MM.1S (cell line): ENCODE measurements around the gene NCLN.

ENCODE experiments used
- DNase-seq: peaks from one replicate; pipeline ENCODE4 v3.0.0-alpha.2; 2015
- H2AFZ ChIP-seq: fragments of 300-600 bp; sonication (generic); 2 replicates; pipeline ENCODE4 v1.6.0; 2016; ENCODE audit warnings: antibody characterized with exemption, low read length
- H3F3A ChIP-seq: fragments of 300-600 bp; sonication (generic); 2 replicates; pipeline ENCODE4 v1.6.1; 2016; ENCODE audit warnings: mild to moderate bottlenecking, antibody characterized with exemption, low read length, moderate library complexity, mixed read lengths; ENCODE audit not compliant: insufficient read depth
- H3K27ac ChIP-seq: fragments of 300-600 bp; sonication (generic); 2 replicates; pipeline ENCODE4 v1.5.1; 2016; ENCODE audit warnings: mild to moderate bottlenecking, low read length
- H3K27me3 ChIP-seq: fragments of 300-600 bp; sonication (generic); replicated peaks from 2 replicates; pipeline ENCODE4 v1.6.0; 2016; ENCODE audit warnings: low read length; ENCODE audit not compliant: insufficient read depth
- H3K36me3 ChIP-seq: fragments of 300-600 bp; sonication (generic); replicated peaks from 2 replicates; pipeline ENCODE4 v1.6.1; 2016; ENCODE audit warnings: mild to moderate bottlenecking, low read length, mixed read lengths; ENCODE audit not compliant: insufficient read depth
- H3K4me1 ChIP-seq: fragments of 300-600 bp; sonication (generic); 2 replicates; pipeline ENCODE4 v1.6.1; 2016; ENCODE audit warnings: low read length, mixed read lengths
- H3K4me2 ChIP-seq: fragments of 300-600 bp; sonication (generic); 2 replicates; pipeline ENCODE4 v1.6.0; 2016; ENCODE audit warnings: low read depth, low read length
- H3K4me3 ChIP-seq: fragments of 300-600 bp; sonication (generic); 2 replicates; pipeline ENCODE4 v1.5.1; 2016; ENCODE audit warnings: low read length, mixed read lengths
- H3K79me2 ChIP-seq: fragments of 300-600 bp; sonication (generic); 2 replicates; pipeline ENCODE4 v1.6.1; 2016; ENCODE audit warnings: mixed run types, low read length, mixed read lengths
- H3K9ac ChIP-seq: fragments of 300-600 bp; sonication (generic); 2 replicates; pipeline ENCODE4 v1.6.1; 2016; ENCODE audit warnings: low read length, mixed read lengths
- H3K9me2 ChIP-seq: fragments of 300-600 bp; sonication (generic); replicated peaks from 2 replicates; pipeline ENCODE4 v1.6.1; 2016; ENCODE audit warnings: mild to moderate bottlenecking, low read length, mixed read lengths; ENCODE audit not compliant: insufficient read depth
- H3K9me3 ChIP-seq: fragments of 300-600 bp; sonication (generic); replicated peaks from 2 replicates; pipeline ENCODE4 v1.6.1; 2016; ENCODE audit warnings: mild to moderate bottlenecking, low read length, mixed read lengths; ENCODE audit not compliant: insufficient read depth
- H4K20me1 ChIP-seq: fragments of 300-600 bp; sonication (generic); 2 replicates; pipeline ENCODE4 v1.6.1; 2016; ENCODE audit warnings: mild to moderate bottlenecking, low read length, moderate library complexity, mixed read lengths; ENCODE audit not compliant: insufficient read depth
- EZH2 ChIP-seq: fragments of 300-600 bp; sonication (generic); optimal IDR thresholded peaks from 2 replicates; pipeline ENCODE3; 2017; ENCODE audit warnings: low read depth, mild to moderate bottlenecking, antibody characterized with exemption, low read length, mixed read lengths
- EZH2phosphoT487 ChIP-seq: fragments of 300-600 bp; sonication (generic); IDR thresholded peaks from 2 replicates; pipeline ENCODE4 v1.6.1; 2018; ENCODE audit warnings: antibody characterized with exemption, low read length
- TF ChIP-seq, protein P1 (sequence below): fragments of 300-600 bp; sonication (generic); IDR thresholded peaks from 2 replicates; pipeline ENCODE4 v1.5.1; 2016; ENCODE audit warnings: antibody characterized with exemption, low read length, mixed read lengths

Gene NCLN

DNA sequence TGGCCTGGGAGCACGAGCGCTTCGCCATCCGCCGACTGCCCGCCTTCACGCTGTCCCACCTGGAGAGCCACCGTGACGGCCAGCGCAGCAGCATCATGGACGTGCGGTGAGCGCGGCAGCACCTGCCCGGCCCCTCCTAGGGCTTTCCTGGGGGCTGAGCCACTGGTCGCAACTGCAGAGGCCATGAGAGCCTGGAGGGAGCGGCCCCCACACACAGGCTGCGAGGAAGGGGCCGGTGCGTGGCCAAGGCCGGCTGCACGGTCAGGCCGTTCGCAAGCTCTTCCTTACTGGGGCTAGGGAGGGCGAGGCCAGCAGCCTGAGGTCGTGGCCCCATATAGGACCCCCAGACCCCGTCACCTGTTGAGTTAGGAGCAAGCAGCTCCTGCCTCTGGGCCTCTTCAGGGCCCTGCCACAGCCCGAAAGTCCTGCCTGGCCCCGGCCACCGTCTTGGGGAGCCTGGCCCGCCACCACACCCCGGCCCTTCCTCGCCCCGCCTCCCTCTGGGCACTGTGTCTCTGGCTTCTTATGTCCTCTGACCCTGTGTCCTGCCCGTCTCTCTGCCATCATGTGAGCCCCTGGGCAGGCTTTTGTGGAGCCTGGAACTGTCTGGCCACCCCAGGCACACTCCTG is 19.0 kb downstream of the NCLN start:
- H3K4me1 ChIP-seq: no peaks in the 10 kb centered on the region
- H3K9me3 ChIP-seq: no peaks in the 10 kb centered on the region
- no peaks in the 10 kb centered on the region for H3K79me2 ChIP-seq
- H4K20me1 ChIP-seq: no peaks in the 10 kb centered on the region
- H3K27me3 ChIP-seq: no peaks in the 10 kb centered on the region
- H2AFZ ChIP-seq: no peak overlapping the region
- H3K4me3 ChIP-seq: no peak overlapping the region
- no peaks in the 10 kb centered on the region for H3K9me2 ChIP-seq
- H3F3A ChIP-seq: no peaks in the 10 kb centered on the region
- no peak overlapping the region for H3K9ac ChIP-seq
- TF ChIP-seq EZH2phosphoT487 (no peak), EZH2 (no peak)
- TF ChIP-seq, protein P1, sequence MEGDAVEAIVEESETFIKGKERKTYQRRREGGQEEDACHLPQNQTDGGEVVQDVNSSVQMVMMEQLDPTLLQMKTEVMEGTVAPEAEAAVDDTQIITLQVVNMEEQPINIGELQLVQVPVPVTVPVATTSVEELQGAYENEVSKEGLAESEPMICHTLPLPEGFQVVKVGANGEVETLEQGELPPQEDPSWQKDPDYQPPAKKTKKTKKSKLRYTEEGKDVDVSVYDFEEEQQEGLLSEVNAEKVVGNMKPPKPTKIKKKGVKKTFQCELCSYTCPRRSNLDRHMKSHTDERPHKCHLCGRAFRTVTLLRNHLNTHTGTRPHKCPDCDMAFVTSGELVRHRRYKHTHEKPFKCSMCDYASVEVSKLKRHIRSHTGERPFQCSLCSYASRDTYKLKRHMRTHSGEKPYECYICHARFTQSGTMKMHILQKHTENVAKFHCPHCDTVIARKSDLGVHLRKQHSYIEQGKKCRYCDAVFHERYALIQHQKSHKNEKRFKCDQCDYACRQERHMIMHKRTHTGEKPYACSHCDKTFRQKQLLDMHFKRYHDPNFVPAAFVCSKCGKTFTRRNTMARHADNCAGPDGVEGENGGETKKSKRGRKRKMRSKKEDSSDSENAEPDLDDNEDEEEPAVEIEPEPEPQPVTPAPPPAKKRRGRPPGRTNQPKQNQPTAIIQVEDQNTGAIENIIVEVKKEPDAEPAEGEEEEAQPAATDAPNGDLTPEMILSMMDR: no peak
- H3K27ac ChIP-seq: no peak overlapping the region
- no peaks in the 10 kb centered on the region for H3K36me3 ChIP-seq
- DNase-seq: no peak
- no peak overlapping the region for H3K4me2 ChIP-seq

DNA sequence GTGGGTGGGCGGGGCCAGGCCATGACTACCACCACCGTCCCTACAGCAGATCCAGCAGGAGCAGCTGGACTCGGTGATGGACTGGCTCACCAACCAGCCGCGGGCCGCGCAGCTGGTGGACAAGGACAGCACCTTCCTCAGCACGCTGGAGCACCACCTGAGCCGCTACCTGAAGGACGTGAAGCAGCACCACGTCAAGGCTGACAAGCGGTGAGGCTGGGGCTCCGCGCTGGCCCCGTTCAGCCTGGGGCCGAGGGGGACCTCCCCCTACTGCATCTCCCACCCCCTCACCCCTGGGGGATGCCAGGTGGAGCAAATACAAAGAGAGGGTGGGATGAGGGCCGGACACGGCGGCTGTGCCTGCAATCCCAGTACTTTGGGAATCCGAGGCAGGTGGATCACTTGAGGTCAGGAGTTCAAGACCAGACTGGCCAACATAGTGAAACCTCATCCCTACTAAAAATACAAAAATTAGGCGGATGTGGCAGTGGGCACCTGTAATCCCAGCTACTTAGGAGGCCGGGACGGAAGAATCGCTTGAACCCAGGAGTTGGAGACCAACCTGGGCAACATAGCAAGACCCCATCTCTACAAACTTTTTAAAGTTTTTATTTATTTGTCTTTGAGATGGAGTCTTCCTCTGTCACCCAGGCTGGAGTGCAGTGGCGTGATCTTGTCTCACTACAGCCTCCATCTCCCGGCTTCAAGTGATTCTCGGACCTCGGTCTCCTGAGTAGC is 20.7 kb downstream of the NCLN start:
- H3K4me2 ChIP-seq: no peak overlapping the region
- no peak overlapping the region for H3K4me3 ChIP-seq
- no peaks in the 10 kb centered on the region for H3K4me1 ChIP-seq
- no peak overlapping the region for H3K9ac ChIP-seq
- TF ChIP-seq, protein P1: no peak
- no peak for TF ChIP-seq EZH2phosphoT487
- no peak for TF ChIP-seq EZH2
- no peaks in the 10 kb centered on the region for H3F3A ChIP-seq
- no peak overlapping the region for H2AFZ ChIP-seq
- DNase-seq: no peak
- no peak overlapping the region for H3K27ac ChIP-seq
- no peaks in the 10 kb centered on the region for H3K9me3 ChIP-seq
- H3K27me3 ChIP-seq: no peaks in the 10 kb centered on the region
- no peaks in the 10 kb centered on the region for H3K36me3 ChIP-seq
- H3K9me2 ChIP-seq: no peaks in the 10 kb centered on the region
- no peaks in the 10 kb centered on the region for H3K79me2 ChIP-seq
- no peaks in the 10 kb centered on the region for H4K20me1 ChIP-seq

DNA sequence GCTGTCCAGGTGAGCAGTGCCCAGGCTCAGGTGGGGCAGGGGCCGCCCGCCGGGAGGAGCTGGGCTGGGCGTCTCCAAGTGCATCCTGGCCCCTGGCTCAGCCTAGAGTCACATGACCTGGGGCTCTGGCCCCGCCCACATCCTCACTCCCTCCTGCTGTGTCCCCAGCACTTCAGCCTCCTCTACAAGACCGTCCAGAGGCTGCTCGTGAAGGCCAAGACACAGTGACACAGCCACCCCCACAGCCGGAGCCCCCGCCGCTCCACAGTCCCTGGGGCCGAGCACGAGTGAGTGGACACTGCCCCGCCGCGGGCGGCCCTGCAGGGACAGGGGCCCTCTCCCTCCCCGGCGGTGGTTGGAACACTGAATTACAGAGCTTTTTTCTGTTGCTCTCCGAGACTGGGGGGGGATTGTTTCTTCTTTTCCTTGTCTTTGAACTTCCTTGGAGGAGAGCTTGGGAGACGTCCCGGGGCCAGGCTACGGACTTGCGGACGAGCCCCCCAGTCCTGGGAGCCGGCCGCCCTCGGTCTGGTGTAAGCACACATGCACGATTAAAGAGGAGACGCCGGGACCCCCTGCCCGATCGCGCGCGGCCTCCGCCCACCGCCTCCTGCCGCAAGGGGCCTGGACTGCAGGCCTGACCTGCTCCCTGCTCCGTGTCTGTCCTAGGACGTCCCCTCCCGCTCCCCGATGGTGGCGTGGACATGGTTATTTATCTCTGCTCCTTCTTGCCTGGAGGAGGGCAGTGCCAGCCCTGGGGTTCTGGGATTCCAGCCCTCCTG is 21.9 kb downstream of the NCLN start:
- no peak overlapping the region for H3K27ac ChIP-seq
- H3F3A ChIP-seq: no peaks in the 10 kb centered on the region
- H3K4me1 ChIP-seq: no peaks in the 10 kb centered on the region
- H2AFZ ChIP-seq: no peak overlapping the region
- no peak overlapping the region for H3K4me3 ChIP-seq
- H4K20me1 ChIP-seq: no peaks in the 10 kb centered on the region
- no peaks in the 10 kb centered on the region for H3K9me3 ChIP-seq
- H3K9me2 ChIP-seq: no peaks in the 10 kb centered on the region
- H3K27me3 ChIP-seq: no peaks in the 10 kb centered on the region
- TF ChIP-seq EZH2: no peak
- TF ChIP-seq, protein P1: no peak
- no peak for TF ChIP-seq EZH2phosphoT487
- H3K4me2 ChIP-seq: no peak overlapping the region
- no peaks in the 10 kb centered on the region for H3K36me3 ChIP-seq
- no peak overlapping the region for H3K9ac ChIP-seq
- H3K79me2 ChIP-seq: no peaks in the 10 kb centered on the region
- DNase-seq: no peak
